Hepatocyte (in vitro differentiated cells): ENCODE results near the gene NDUFV2. TPM values are rescaled to one million over a fixed set of nuclear protein-coding genes. Genes with fewer than 3 reads are reported as not detected.

Experiments
- DNase-seq: peaks from one replicate; pipeline ENCODE4 v3.0.0-alpha.2; 2016; ENCODE audit warnings: low spot score
- H2AFZ ChIP-seq: fragments of 200-600 bp; sonication (generic); 2 replicates; pipeline ENCODE4 v1.6.0; 2016; ENCODE audit warnings: antibody characterized with exemption, mild to moderate bottlenecking
- H3K27ac ChIP-seq: fragments of 200-600 bp; sonication (generic); 2 replicates; pipeline ENCODE4 v1.5.1; 2016; ENCODE audit warnings: mild to moderate bottlenecking
- H3K27me3 ChIP-seq: fragments of 200-600 bp; sonication (generic); 2 replicates; pipeline ENCODE4 v1.6.1; 2016
- H3K36me3 ChIP-seq: fragments of 200-600 bp; sonication (generic); replicated peaks from 2 replicates; pipeline ENCODE4 v1.5.1; 2016; ENCODE audit warnings: low read depth; ENCODE audit not compliant: insufficient read depth
- H3K4me1 ChIP-seq: fragments of 200-600 bp; sonication (generic); 2 replicates; pipeline ENCODE4 v1.5.1; 2016; ENCODE audit warnings: mild to moderate bottlenecking, moderate library complexity; ENCODE audit not compliant: insufficient read depth
- H3K4me2 ChIP-seq: fragments of 200-600 bp; sonication (generic); 2 replicates; pipeline ENCODE4 v1.6.0; 2016
- H3K4me3 ChIP-seq: fragments of 200-600 bp; sonication (generic); 2 replicates; pipeline ENCODE4 v1.5.1; 2016; ENCODE audit warnings: mild to moderate bottlenecking
- H3K79me2 ChIP-seq: fragments of 200-600 bp; sonication (generic); 2 replicates; pipeline ENCODE4 v1.6.0; 2017; ENCODE audit warnings: mild to moderate bottlenecking
- H3K9me2 ChIP-seq: fragments of 200-600 bp; sonication (generic); replicated peaks from 2 replicates; pipeline ENCODE4 v1.6.0; 2017; ENCODE audit warnings: mild to moderate bottlenecking; ENCODE audit not compliant: insufficient read depth
- H3K9me3 ChIP-seq: fragments of 200-600 bp; sonication (generic); 2 replicates; pipeline ENCODE4 v1.5.1; 2016; ENCODE audit warnings: low read depth, mild to moderate bottlenecking
- H4K20me1 ChIP-seq: fragments of 200-600 bp; sonication (generic); 2 replicates; pipeline ENCODE4 v1.6.0; 2016; ENCODE audit warnings: mild to moderate bottlenecking; ENCODE audit not compliant: insufficient read depth, poor library complexity, severe bottlenecking
- CTCF ChIP-seq: fragments of 200-600 bp; sonication (generic); IDR thresholded peaks from 2 replicates; pipeline ENCODE4 v1.5.1; 2016; ENCODE audit warnings: antibody characterized with exemption, mild to moderate bottlenecking; ENCODE audit not compliant: poor library complexity
- EZH2 ChIP-seq: fragments of 200-600 bp; sonication (generic); IDR thresholded peaks from 2 replicates; pipeline ENCODE4 v1.6.1; 2016; ENCODE audit warnings: antibody characterized with exemption, mild to moderate bottlenecking, borderline replicate concordance
- EZH2phosphoT487 ChIP-seq: fragments of 200-600 bp; sonication (generic); IDR thresholded peaks from one replicate; pipeline ENCODE4 v1.6.1; 2018; ENCODE audit warnings: antibody characterized with exemption, mild to moderate bottlenecking, low read depth, moderate library complexity; ENCODE audit not compliant: unreplicated experiment, severe bottlenecking
- WGBS: methylation state at CpG from one replicate; pipeline ENCODE4 v1.1.6; 2016; ENCODE audit warnings: low lambda C conversion rate; ENCODE audit errors: missing lambda C conversion rate; 5-methylcytosine and 5-hydroxymethylcytosine counted together
- polyA plus RNA-seq: library from polyadenylated mRNA; unstranded; fragments of >200 nt; fragmentation: Nextera tagmentation; extraction: Ambion mirVana; gene quantifications from 2 replicates; pipeline ENCODE4 v1.2.1, GENCODE V29; 2016
- total RNA-seq: library from RNA; depleted of rRNA; stranded (reverse); fragments of >200 nt; gene quantifications from 2 replicates; pipeline ENCODE4 v1.2.3, GENCODE V29; 2014

The NDUFV2 gene
- total and polyA plus RNA-seq, 2 experiments from 2014 or later, result 178 to 238 TPM

- TF ChIP-seq EZH2phosphoT487 (no peak), CTCF (no peak), EZH2 (no peak)
- no peak overlapping the region for H2AFZ ChIP-seq
- no peaks in the 10 kb centered on the region for H4K20me1 ChIP-seq
- WGBS, result 66% methylated on average over 2 of the region's 2 CpGs
- H3K79me2 ChIP-seq, result no peaks in the 10 kb centered on the region
- H3K4me3 ChIP-seq, result no peak overlapping the region
- no peak overlapping the region for H3K27ac ChIP-seq
- H3K4me2 ChIP-seq, result no peak overlapping the region
- no peaks in the 10 kb centered on the region for H3K36me3 ChIP-seq
- DNase-seq, result no peak
- H3K27me3 ChIP-seq, result no peaks in the 10 kb centered on the region
- H3K4me1 ChIP-seq, result peaks cover 18% of the 10 kb centered on the region
- no peaks in the 10 kb centered on the region for H3K9me3 ChIP-seq
- H3K9me2 ChIP-seq, result no peaks in the 10 kb centered on the region
These were observed 5.2 kb upstream of the NDUFV2 start for GRCh38 chr18:9097349-9097748.

- no peak overlapping the region for H3K27ac ChIP-seq
- peaks cover 17% of the 10 kb centered on the region for H3K4me1 ChIP-seq
- no peaks in the 10 kb centered on the region for H3K9me2 ChIP-seq
- H3K36me3 ChIP-seq, result no peaks in the 10 kb centered on the region
- no peaks in the 10 kb centered on the region for H3K9me3 ChIP-seq
- H3K27me3 ChIP-seq, result no peaks in the 10 kb centered on the region
- TF ChIP-seq EZH2phosphoT487 (no peak), CTCF (no peak), EZH2 (no peak)
- no peak overlapping the region for H3K4me2 ChIP-seq
- WGBS, result 84% methylated on average over 3 of the region's 3 CpGs
- H4K20me1 ChIP-seq, result peaks cover 23% of the 10 kb centered on the region
- DNase-seq, result no peak
- peaks cover 31% of the 10 kb centered on the region for H3K79me2 ChIP-seq
- H2AFZ ChIP-seq, result no peak overlapping the region
- H3K4me3 ChIP-seq, result no peak overlapping the region
These were observed 1.7 kb upstream of the NDUFV2 start for GRCh38 chr18:9100796-9101195.

DNA sequence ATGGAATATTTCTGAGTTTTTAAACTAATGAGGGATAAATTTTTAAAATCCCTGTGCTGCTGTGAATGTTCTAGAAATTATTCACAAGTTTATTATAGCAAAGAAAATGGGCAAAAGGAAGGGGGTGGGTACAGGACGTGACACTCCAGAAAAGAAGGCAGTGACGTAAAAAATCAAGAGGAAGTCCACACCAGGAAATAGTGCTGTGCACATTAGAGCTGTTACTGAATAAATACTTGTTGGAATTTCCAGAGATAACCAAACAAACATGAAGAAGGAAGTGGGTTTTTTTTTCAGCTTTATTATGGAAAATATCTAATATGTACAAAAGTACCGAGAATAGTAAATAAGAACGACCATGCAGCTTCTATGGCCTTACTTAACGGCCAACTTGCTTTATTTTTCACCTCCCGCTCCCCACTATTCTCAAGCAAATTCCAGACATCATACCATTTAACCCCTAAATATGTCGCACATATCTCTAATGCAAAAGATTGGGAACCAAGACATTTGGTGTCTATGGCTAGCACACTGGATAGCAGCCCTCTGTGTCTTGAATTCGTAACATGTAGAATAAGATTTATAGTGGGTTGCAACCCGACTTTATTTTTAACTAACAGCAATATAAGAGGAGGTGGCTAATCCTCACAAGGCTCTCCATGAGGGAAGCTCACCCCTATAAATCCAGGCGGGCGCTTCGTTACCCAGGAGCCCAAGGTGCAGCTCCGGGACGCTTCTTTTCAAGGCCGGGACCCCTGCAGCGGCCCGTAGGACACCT lies 580 bp upstream of the NDUFV2 start:
- peaks cover 27% of the 10 kb centered on the region for H3K4me1 ChIP-seq
- H3K36me3 ChIP-seq, result no peaks in the 10 kb centered on the region
- 7% methylated on average over 17 of the region's 17 CpGs for WGBS
- peak overlapping the region; percentile 78 for H3K4me2 ChIP-seq
- H3K9me3 ChIP-seq, result no peaks in the 10 kb centered on the region
- H3K4me3 ChIP-seq, result peak overlapping the region; percentile 44
- H3K27me3 ChIP-seq, result no peaks in the 10 kb centered on the region
- peaks cover 34% of the 10 kb centered on the region for H4K20me1 ChIP-seq
- TF ChIP-seq EZH2phosphoT487 (no peak), EZH2 (no peak), CTCF (no peak)
- H3K9me2 ChIP-seq, result no peaks in the 10 kb centered on the region
- DNase-seq, result peak; percentile 64
- peaks cover 42% of the 10 kb centered on the region for H3K79me2 ChIP-seq
- peak overlapping the region; percentile 96 for H3K27ac ChIP-seq
- H2AFZ ChIP-seq, result peak overlapping the region; percentile 60
